Fibroblast of lung (primary cell): ENCODE measurements around the gene GCK.

ENCODE experiments used
- EZH2 ChIP-seq: IDR thresholded peaks from 2 replicates; pipeline ENCODE4 v1.5.1; 2012; ENCODE audit warnings: low read length, control low read depth, mild to moderate bottlenecking; ENCODE audit errors: missing control alignments
- TF ChIP-seq, protein P1 (sequence below), 2 donors: IDR thresholded peaks in 1 of 2; conservative IDR thresholded peaks in 1 of 2; 1 replicate in 1 of 2; 2 replicates in 1 of 2; pipeline ENCODE4 v1.5.1; 2011 to 2012; ENCODE audit warnings: low read length in 2 of 2, control low read depth in 1 of 2, inconsistent platforms in 1 of 2, low read depth in 1 of 2, mild to moderate bottlenecking in 1 of 2

DNA sequence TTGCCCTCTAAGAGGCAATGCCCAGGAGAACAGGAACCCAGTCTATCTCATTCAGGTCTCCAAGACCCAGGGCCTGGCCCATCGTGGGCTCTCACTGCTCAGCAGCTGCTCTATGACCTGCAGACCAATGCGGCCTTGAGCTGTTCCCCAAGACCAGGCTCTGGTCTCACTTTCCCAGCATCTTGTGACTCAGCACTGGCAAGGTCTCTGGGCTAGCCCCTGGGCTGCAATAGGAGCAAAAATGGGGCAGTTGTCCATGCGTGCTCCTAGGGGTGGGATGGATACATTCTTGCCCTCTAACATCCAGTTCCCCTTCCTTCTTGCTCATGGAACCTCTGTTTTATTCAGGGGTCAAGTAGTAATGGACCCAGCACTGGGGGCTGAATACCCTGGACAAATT lies 13.5 kb downstream of the GCK start:
- TF ChIP-seq, protein P1, sequence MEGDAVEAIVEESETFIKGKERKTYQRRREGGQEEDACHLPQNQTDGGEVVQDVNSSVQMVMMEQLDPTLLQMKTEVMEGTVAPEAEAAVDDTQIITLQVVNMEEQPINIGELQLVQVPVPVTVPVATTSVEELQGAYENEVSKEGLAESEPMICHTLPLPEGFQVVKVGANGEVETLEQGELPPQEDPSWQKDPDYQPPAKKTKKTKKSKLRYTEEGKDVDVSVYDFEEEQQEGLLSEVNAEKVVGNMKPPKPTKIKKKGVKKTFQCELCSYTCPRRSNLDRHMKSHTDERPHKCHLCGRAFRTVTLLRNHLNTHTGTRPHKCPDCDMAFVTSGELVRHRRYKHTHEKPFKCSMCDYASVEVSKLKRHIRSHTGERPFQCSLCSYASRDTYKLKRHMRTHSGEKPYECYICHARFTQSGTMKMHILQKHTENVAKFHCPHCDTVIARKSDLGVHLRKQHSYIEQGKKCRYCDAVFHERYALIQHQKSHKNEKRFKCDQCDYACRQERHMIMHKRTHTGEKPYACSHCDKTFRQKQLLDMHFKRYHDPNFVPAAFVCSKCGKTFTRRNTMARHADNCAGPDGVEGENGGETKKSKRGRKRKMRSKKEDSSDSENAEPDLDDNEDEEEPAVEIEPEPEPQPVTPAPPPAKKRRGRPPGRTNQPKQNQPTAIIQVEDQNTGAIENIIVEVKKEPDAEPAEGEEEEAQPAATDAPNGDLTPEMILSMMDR (conservative IDR thresholded peaks at IDR 0.05 in 1 of 2, IDR thresholded peaks at IDR 0.05 in 1 of 2; ENCODE audit: low read depth in 1 of 2, low read length in 2 of 2) = no peak
- TF ChIP-seq EZH2 = no peak
